NCI-H187 treated with DMSO at 0.1 percent for 48 hours (cell line): ENCODE measurements around the gene HCAR1.
A peak's percentile ranks its signal among the peaks of the same experiment; 100 is the strongest.
"Not testable (repeated sequence)": the region's sequence is repeated elsewhere in the genome, so short reads cannot be mapped to it uniquely, and the experiment has no call there.

Source experiments
- DNase-seq: peaks from one replicate; lab custom pipeline; 2025; lab: John Stamatoyannopoulos, UW

The HCAR1 gene

DNA sequence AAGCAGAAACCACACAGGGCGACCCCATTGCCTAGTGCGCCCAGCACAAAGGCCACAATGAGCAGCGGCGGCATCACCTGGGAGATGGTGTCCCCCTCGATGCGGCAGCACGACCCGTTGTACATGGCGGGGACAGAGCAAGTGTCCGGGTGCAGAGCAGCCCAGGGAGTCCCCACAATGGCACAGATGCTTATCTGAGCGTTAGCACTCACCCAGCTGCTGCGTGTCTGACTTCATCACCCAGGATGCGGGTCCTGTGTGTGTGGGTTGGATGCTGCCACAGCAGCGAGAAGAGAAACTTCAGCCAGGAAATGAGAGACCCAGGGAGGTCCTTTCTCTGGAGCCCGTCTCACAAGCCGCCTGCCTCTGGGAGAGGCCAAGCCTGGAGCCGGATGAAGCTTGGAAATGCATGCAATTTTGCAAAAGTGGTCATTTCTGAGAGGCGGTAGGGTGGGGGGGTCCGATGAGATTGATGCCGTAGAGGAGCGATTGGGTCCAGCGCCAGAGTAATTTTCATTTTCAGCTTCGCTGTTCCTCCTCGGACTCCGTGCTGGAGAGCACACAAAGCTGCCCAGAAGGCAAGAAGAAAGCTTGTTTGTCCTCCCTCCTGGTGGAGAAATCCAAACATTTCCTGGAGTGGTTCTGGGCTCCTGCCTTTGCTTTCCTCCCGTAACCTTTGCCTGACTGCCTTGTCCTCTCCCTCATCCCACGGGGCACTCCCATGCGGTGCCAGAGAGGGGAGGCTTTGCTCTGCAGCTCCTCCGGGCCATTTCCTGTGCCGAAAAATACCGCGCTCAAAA lies at the start of gene HCAR1:
HCAR1 (minus strand) TSS at position 630 of the 800 bp plus-strand sequence; CDS start at position 125, 505 bp downstream.
- no peak for DNase-seq

- DNase-seq, result no peak
Measured at GRCh38 chr12:122757568-122757967, 26.9 kb upstream of the HCAR1 start.

- no peak for DNase-seq
Measured at GRCh38 chr12:122754790-122755189, 24.1 kb upstream of the HCAR1 start.

GRCh38 chr12:122753319-122753650 lies 22.6 kb upstream of the HCAR1 start:
- no peak for DNase-seq

DNA sequence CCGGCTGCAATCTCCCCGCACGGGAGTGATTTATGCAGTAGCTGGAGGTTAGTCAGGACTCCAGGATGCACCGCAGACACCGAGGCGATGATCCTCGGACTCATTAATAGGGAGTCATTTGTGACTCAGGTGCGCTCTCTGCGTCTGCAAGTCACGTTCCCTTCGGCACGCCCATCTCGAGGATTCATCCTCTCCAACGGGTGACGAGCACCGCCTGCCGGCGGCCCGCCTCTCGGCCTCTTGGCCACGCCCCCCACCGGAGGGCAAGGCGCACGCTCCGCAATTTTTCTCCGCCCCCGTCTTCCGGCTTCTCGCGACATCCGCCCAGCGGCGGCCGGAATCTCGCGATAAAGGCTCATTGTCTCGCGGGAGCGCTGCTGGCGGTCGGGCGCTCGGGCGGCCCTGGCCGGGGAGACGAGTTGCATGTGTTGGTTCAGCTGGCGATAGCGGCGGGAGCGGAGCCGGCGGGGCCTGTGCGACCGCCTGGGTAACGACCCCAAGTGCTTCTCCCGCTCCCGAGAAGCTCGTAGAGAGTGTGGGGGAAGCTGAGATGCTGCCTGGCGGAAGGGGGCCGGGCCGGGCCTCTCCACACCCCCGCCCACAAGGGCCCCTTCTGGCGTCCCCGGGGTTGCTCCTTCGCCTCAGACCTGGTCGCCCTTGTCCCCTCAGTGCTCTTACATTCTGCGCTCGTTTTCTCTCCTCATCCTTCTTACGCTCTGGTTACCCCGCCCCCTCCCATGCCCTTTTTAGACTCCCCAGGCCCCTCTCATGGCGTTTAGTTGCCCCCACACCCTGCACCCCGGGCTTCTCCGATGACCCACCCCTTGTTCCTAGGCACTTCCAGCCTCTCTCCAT lies 22.0 kb upstream of the HCAR1 start, which contains the start of gene DENR:
DENR (plus strand) TSS at position 361 of the 855 bp plus-strand sequence. CDS start 878 bp downstream, outside the sequence.
- peak; percentile 92 for DNase-seq

DNA sequence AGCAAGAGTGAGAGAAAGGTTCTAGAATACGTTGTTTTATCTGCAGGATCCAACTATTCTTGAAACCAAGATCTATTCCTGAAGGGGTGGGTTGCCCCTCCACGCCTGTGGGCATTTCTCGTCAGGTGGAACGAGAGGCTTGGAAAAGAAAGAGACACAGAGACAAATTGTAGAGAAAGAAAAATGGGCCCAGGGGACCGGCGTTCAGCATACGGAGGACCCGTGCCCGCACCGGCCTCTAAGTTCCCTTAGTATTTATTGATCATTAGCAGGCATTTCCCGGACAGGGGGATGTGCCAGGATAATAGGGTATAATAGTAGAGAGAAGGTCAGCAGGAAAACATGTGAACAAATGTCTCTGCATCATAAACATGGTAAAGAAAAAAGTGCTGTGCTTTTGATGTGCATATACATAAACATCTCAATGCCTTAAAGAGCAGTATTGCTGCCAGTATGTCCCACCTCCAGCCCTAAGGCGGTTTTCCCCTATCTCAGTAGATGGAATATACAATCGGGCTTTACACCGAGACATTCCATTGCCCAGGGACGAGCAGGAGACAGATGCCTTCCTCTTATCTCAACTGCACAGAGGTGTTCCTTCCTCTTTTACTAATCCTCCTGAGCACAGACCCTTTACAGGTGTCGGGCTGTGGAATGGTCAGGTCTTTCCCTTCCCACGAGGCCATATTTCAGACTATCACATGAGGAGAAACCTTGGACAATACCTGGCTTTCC lies 20.3 kb upstream of the HCAR1 start:
- DNase-seq, result not testable (repeated sequence)

DNA sequence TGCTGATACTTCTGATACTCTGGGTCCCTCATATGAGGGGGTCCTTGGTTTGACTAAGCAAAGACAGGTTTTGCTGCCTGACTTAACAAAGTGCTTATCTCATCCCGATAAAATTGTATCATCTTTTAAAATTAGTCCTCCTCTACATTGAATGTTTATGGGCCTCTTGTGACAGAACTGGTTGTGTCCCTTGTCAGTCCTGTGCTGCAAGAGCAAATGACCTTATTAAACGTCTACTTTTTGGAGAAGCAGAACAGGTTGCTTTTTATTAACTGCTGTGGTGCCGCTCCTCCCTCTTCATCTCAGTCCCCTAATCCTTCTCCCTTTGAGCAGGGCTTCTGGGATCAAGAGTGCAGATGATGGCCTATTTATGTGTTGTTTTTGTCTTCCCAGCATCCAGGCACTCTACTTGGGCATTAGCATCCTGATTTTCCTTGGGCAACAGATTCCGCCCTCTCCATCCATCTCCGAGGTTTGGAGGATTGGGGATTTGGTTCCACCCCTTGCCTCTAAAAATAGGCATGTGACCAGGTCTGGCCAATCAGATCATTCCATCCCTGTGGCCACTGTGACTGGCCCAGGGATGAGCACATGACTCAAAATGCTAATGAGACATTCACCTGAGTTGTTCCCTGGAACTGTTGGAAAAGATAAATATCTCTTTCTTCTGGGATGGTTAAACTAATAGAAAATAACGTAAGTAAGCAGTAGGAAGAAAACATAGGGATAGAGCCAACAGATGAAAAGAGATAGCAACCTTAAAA lies 19.1 kb upstream of the HCAR1 start:
- DNase-seq, result no peak

DNA sequence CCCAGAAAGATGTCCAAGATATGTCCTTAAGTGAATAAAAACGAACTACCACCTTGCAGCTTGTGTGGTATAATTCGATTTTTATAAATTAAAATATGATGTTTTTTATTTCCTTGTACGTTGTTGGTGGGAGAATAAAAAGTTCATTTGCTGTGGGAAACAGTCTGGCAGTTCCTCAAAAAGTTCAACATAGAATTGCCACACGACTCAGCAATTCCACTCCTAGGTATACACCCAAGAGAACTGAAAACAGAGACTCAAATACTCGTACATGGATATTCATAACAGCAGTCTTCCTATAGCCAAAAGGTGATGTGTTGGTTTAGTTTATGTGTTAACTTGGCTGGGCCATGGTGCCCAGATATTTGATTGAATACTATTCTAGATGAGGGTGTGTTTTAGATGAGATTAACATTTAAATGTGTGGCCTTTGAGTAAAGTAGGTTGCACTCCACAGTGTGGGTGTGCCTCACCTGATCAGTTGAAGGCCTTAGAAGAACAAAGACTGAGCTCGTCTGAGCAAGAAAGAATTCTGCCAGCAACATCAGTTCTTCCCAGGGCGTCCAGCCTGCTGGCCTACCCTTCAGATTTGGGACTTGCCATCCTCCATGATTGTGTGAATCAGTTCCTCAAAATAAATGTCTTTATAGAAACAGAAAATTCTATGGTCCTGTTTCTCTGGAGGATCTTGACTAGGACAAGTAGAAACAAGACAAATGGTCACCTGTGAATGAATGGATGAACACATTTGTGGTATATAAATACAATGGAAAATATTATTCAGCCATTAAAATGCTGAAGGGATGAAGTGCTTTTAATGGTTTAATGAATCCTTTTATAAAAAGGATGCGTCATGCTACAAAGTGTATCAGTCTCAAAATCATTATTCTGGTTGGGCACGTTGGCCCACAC lies 16.8 kb upstream of the HCAR1 start:
- DNase-seq, result no peak

- DNase-seq, result no peak
Measured at GRCh38 chr12:122743895-122744525, 13.4 kb upstream of the HCAR1 start.

DNA sequence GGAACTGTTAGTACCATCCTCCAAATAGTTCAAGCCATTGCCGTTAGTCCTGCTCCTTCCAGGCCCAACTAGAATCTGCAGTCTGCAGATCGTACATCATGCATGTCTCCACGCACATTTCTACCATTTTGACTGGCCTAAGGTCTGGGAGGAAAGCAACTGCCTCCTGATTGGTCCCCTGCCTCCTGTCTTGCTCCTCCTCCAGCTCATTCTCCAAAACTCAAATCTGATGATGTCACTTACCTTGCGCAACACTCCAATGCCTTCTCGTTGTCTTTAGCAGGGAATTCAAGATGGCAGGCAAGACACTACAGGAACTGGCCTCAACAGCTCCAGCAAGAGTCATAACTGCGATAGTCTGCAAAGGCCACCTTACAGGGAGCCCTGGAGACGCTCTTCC lies 9.7 kb upstream of the HCAR1 start:
- DNase-seq, result no peak

DNA sequence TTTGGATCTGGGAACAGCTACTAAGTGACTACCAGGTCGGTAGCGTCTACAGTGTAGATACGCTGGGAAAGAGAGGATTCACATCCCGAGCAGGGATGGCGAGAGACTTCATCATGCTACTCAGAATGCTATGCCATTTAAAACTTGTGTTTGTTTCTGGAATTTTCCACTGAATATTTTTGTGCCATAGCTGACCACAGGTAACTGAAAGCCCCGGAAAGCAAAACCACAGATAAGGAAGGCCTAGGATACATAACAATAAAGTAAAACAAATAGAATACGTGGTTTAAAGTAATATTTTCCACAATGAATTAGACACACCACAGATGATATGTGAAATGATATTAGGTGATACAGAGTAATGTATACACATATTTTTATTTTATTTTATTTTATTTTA lies 7.9 kb upstream of the HCAR1 start:
- no peak for DNase-seq

GRCh38 chr12:122732611-122733010 lies 2.0 kb upstream of the HCAR1 start:
- no peak for DNase-seq

DNA sequence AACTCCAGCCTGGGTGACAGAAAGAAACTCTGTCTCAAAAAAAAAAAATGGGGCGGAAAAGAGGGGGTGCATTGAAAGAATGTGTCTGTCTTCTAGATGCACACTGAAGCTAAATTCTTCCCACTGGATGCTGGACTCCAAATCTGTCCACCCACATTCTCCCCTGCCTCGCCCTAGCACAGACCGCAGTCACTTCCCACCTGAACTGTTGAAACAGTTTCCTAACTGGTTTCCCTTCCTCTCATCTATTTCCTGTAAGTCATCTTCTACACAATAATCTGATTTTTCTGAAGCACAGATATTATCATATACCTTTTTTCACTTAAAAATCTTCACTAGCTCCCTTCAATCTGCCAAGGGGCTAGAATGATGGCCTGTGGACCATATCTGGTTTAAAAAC lies 1.5 kb upstream of the HCAR1 start:
- no peak for DNase-seq

- DNase-seq, result no peak
Measured at GRCh38 chr12:122729583-122730214, 945 bp downstream of the HCAR1 start.

DNA sequence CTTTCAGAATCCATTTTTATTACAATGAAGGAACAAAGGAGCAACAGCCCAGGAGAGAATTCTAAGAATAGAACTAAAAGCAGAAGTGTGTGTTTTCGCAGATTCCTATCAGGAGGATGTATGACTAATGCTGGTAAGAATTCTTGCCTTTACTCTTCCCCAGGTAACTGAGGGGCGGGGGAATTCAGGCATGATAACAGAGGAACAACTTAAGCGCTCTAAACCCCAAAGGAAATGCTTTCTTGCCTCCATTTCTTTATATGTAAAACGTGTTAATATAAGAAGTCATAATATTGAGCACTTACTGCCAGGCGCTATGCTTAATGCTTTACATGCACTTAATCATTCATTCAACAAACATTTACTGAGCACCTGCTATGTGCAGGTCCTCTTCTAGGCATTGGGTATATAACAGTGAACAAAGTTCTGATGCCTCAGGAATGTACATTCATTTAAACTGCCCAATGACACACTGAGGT lies 4.5 kb downstream of the HCAR1 start:
- no peak for DNase-seq

DNA sequence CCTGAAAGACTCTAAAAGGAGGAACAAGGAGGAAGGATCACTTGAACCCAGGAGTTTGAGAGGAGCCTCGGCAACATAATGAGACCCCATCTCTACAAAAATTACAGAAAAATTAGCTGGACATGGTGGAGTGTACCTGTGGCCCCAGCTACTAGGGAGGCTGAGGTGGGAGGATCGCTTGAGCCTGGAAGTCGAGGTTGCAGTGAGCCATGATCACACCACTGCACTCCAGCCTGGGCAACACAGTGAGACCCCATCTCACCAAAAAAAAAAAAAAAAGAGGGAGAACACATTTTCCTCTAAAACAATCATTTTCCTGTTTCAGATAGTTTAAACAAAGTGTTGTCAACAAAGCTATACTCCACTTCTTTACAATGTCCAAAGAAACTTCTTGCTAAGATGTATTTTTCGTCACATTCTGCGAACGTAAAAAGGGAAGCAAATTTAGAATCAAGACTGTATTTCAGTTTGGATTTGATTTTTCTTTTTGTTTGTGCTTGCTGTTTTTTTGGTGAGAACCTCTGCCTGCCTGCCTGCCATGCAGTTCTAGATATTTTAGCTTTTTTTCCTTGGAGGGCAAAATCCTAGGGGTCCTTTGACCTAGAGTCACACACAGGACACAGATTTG lies 5.1 kb downstream of the HCAR1 start:
- DNase-seq, result no peak

DNA sequence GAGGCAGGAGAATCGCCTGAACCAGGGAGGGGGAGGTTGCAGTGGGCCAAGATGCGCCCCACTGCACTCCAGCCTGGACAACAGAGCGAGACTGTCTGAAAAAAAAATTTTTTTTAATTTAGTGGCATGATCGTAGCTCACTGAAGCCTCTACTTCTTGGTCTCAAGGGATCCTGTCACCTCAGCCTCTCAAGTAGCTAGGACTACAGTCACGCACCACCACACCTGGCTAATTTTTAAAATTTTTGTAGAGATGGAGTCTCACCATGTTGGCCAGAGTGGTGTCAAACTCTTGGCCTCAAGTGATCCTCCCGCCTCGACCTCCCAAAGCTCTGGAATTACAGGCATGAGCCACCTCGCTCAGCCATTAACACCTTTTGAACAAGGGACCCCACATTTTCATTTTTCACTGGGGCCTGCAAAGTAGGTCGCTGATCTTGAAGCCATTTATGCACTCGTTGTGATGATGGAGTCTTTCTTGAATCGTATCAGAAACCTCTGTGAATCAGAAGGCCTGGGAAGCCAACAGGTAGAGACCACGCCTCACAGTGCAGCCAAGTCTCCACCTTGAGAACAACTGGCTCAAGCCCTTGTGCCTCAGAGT lies 5.9 kb downstream of the HCAR1 start:
- DNase-seq, result no peak

- no peak for DNase-seq
Measured at GRCh38 chr12:122722387-122722786, 8.3 kb downstream of the HCAR1 start.
